BE2C (cell line): Measurements from ENCODE around the gene NGEF.

Experiments
- DNase-seq: peaks from one replicate; pipeline ENCODE4 v3.0.0-alpha.2; 2020
- H3K27me3 ChIP-seq: fragments of 250-450 bp; sonication (Bioruptor Pico); 2 replicates; pipeline ENCODE4 v1.5.1; 2020; ENCODE audit warnings: mild to moderate bottlenecking
- H3K36me3 ChIP-seq: fragments of 250-450 bp; sonication (Bioruptor Pico); 2 replicates; pipeline ENCODE4 v1.5.1; 2020; ENCODE audit warnings: mild to moderate bottlenecking
- H3K4me1 ChIP-seq: fragments of 250-450 bp; sonication (Bioruptor Pico); 2 replicates; pipeline ENCODE4 v1.5.1; 2020
- H3K4me3 ChIP-seq: 2 replicates; pipeline ENCODE4 v1.5.1; 2011; ENCODE audit warnings: low read depth, low read length
- H3K9me3 ChIP-seq: fragments of 250-450 bp; sonication (Bioruptor Pico); 2 replicates; pipeline ENCODE4 v1.5.1; 2020
- CTCF ChIP-seq: IDR thresholded peaks from 2 replicates; pipeline ENCODE4 v1.5.1; 2012; ENCODE audit warnings: mild to moderate bottlenecking, low read depth, low read length

The NGEF gene

GRCh38 chr2:232997749-232998665, 15.0 kb downstream of the NGEF start:
- no peak for DNase-seq
- Histone ChIP-seq H3K9me3 (no peaks in the 10 kb centered on the region), H3K36me3 (no peaks in the 10 kb centered on the region), H3K4me1 (no peaks in the 10 kb centered on the region), H3K4me3 (no peak overlapping the region), H3K27me3 (no peaks in the 10 kb centered on the region)
- no peak for TF ChIP-seq CTCF

- Histone ChIP-seq H3K9me3 (no peaks in the 10 kb centered on the region), H3K4me1 (no peaks in the 10 kb centered on the region), H3K4me3 (no peak overlapping the region), H3K27me3 (no peaks in the 10 kb centered on the region; the same call in 1 of the 2 replicates), H3K36me3 (no peaks in the 10 kb centered on the region)
- no peak for DNase-seq
- no peak for TF ChIP-seq CTCF
Measured at GRCh38 chr2:232994446-232994845, 18.6 kb downstream of the NGEF start.

GRCh38 chr2:232993231-232993821, 19.7 kb downstream of the NGEF start:
- H3K9me3 ChIP-seq, result no peaks in the 10 kb centered on the region
- no peak for TF ChIP-seq CTCF
- H3K4me1 ChIP-seq, result no peaks in the 10 kb centered on the region
- no peaks in the 10 kb centered on the region for H3K36me3 ChIP-seq
- no peak for DNase-seq
- H3K27me3 ChIP-seq, result no peaks in the 10 kb centered on the region; the same call in 1 of the 2 replicates
- no peak overlapping the region for H3K4me3 ChIP-seq

- Histone ChIP-seq H3K9me3 (no peaks in the 10 kb centered on the region), H3K4me3 (no peak overlapping the region), H3K4me1 (no peaks in the 10 kb centered on the region), H3K36me3 (no peaks in the 10 kb centered on the region), H3K27me3 (peaks cover 15% of the 10 kb centered on the region)
- no peak for DNase-seq
- TF ChIP-seq CTCF, result no peak
Measured at GRCh38 chr2:232986155-232986554, 26.9 kb downstream of the NGEF start.

GRCh38 chr2:232984451-232985207, 28.4 kb downstream of the NGEF start:
- no peak overlapping the region for H3K4me3 ChIP-seq
- no peaks in the 10 kb centered on the region for H3K9me3 ChIP-seq
- no peaks in the 10 kb centered on the region for H3K4me1 ChIP-seq
- no peaks in the 10 kb centered on the region for H3K36me3 ChIP-seq
- TF ChIP-seq CTCF, result no peak
- no peak for DNase-seq
- peaks cover 15% of the 10 kb centered on the region for H3K27me3 ChIP-seq
